Epithelial cell of proximal tubule (primary cell): Measurements from ENCODE around the gene MOXD1. TPM values are rescaled to one million over a fixed set of nuclear protein-coding genes. Genes with fewer than 3 reads are reported as not detected.
"Not testable (repeated sequence)": the region's sequence is repeated elsewhere in the genome, so short reads cannot be mapped to it uniquely, and the experiment has no call there.

ENCODE experiments used
- DNase-seq: peaks from one replicate; pipeline ENCODE4 v3.0.0-alpha.2; 2011; ENCODE audit warnings: low read depth
- H3K4me3 ChIP-seq: 2 replicates; pipeline ENCODE4 v1.5.1; 2011; ENCODE audit warnings: low read depth, mild to moderate bottlenecking, low read length
- total RNA-seq: library from RNA; depleted of rRNA; stranded (reverse); fragments of >200 nt; gene quantifications from 2 replicates; pipeline ENCODE4 v1.2.3, GENCODE V29; 2015
- TF ChIP-seq, protein P1 (sequence below): conservative IDR thresholded peaks from 2 replicates; pipeline ENCODE4 v1.5.1; 2012; ENCODE audit warnings: low read depth, mild to moderate bottlenecking, low read length

MOXD1 gene
- total RNA-seq, 1 donor from 2014 or later = 47.9 TPM

DNA sequence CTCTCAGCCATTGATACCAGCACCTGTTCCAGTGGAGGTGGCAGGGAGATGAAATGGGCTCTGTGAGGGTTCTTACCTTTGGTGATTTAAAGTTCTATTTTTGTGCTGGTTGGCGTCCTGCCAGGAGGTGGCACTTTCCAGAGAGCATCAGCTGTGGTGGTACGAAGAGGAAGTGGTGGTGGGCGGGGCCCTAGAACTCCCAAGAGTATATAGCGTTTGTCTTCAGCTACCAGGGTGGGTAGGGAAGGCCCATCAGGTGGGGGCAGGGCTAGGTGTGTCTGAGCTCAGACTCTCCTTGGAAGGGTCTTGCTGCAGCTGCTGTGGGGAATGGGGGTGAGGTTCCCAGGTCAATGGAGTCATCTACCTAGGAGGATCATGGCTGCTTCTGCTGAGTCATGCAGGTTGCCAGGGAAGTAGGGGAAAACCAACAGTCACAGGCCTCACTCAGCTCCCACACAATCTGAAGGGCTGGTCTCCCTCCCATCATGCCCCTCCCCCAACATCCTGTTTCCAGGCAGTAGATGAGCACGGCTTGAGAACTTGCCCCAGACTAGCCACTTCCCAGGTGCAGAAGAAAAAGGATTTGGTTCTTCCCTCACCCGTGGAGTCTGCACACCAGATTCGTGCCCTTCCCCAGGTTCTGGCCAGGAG lies 46.6 kb downstream of the MOXD1 start:
- TF ChIP-seq, protein P1, sequence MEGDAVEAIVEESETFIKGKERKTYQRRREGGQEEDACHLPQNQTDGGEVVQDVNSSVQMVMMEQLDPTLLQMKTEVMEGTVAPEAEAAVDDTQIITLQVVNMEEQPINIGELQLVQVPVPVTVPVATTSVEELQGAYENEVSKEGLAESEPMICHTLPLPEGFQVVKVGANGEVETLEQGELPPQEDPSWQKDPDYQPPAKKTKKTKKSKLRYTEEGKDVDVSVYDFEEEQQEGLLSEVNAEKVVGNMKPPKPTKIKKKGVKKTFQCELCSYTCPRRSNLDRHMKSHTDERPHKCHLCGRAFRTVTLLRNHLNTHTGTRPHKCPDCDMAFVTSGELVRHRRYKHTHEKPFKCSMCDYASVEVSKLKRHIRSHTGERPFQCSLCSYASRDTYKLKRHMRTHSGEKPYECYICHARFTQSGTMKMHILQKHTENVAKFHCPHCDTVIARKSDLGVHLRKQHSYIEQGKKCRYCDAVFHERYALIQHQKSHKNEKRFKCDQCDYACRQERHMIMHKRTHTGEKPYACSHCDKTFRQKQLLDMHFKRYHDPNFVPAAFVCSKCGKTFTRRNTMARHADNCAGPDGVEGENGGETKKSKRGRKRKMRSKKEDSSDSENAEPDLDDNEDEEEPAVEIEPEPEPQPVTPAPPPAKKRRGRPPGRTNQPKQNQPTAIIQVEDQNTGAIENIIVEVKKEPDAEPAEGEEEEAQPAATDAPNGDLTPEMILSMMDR = no peak
- H3K4me3 ChIP-seq = no peak overlapping the region
- DNase-seq = no peak

DNA sequence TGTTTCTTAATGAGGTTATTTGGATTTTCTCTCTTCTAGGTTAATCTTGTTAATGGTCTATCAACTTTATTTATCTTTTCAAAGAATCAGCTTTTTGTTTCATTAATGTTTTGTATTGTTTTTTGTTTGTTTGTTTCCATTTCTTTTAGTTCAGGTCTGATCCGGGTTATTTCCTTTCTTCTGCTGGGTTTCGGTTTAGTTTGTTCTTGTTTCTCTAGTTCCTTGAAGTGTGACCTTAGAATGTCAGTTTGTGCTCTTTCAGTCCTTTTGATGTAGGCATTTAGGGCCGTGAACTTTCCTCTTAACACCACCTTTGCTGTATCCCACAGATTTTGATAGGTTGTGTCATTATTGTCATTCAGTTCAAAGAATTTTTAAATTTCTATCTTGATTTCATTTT lies 49.3 kb downstream of the MOXD1 start:
- not testable (repeated sequence) for DNase-seq, H3K4me3 ChIP-seq

DNA sequence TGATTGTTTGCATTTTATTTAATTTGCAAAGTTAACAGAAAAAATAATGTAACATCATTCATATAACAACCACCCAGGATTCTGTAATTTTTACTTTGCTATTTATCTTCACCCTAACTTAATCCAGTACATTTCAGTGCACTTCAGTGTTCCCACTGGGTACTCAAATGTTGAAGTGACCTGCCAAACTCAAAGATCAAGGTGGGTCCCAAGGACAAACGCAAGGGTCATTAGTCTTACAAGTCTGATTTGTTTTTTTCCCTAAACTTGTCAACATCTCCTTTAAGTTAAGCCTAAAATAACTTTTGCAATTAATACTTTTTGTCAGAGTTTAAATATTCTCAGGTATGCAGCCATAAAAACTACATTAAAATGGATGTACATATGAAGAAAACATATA lies 53.0 kb downstream of the MOXD1 start:
- no peak for DNase-seq
- no peak overlapping the region for H3K4me3 ChIP-seq
- TF ChIP-seq, protein P1 = no peak

DNA sequence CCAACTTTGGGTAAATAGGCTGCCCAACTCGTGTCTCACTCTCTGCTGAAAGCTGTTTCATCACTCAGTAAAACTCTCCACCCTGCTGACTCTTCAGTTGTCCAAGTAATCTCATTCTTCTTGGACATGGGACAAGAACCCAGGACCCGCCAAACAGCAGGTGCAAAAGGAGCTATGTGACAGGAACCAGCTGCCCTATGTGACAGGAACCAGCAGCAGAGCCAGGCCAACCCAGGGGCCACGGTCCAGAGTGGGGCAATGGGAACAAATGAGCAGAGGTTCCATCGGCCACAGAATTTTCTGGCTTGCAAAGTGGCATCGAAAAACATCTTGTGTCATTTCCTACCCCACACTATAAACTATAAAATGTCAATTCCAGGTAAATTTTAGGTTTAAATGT lies 56.5 kb downstream of the MOXD1 start:
- no peak for DNase-seq
- TF ChIP-seq, protein P1 = no peak
- no peak overlapping the region for H3K4me3 ChIP-seq

DNA sequence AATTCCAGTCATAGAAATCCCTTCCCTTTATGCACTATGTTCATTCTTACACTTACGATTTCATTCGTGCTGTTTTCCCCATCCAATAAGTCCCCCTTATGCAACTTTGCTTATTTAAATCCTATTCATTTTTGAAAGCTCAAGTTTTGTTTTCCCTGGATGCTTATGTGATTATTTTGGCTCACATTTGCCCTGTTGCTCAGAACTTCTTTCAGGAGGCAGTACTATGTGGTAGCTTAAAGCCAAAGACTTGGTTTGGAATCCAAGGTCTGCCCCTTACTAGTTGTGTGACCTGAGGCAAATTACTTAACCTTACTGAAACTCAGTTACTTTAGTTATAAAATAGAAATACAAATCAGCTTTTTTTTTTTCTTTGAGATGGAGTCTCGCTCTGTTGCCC lies 59.6 kb downstream of the MOXD1 start:
- no peak for DNase-seq

DNA sequence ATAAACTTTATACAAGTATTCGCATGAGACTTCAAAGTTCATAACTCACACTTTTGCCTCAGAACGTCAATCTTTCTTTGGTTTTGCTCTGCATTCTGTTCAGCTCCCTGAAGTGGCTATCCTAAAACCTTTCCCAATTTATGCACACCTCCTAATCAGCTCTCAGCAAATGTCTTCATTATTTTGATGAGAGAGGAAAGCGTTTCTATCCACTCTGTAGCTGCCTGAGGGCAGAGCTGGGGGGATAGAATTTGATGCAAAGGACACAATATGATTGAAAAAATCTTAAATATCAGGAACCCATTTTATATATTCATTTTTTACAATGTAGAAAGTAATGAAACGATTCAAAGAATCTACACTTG lies 66.8 kb downstream of the MOXD1 start:
- DNase-seq = no peak
- no peak overlapping the region for H3K4me3 ChIP-seq
- TF ChIP-seq, protein P1 = no peak

More for the DNA sequence above, 59.6 kb downstream of the MOXD1 start:
- H3K4me3 ChIP-seq = no peak overlapping the region
- TF ChIP-seq, protein P1 = no peak

DNA sequence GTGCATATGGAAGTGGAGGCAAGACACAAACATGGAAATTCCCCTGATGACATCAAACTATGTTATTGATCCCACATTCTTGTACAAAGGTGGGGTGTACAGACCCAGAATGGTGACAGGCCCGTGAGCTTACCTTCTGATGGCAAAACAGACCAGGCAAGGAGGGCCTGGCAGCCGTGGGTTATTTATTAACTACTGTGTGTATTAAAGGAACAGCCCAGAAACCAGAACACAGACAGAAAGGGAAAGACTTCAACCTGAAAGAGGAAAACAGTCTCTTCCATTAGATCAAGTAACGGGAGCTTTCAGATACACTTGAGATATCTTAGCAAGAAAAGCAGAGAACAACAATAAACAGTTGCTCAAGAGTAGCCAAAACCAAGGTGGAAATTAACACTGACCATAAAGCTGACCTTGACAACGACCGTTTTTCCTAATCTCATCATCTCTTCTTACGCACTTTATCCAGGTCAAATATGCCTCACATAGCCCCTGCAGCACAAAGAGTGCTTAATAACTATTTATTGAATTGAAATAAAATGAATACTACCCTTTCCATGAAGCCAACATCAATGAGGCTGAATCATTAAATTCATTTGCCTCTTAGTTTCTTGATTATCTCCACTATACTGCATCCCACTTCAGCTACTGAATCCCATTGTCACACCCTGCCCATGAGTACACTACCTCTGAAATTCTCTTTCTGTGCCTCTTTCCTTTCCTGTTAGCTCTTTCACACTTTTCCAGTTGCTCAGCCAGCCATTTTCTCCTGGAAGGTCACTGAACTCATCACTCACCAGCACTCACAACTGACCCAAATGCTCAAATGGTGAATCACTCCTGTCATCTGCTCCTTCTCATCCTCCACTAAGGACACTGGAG lies 67.4 kb downstream of the MOXD1 start:
- TF ChIP-seq, protein P1 = no peak
- DNase-seq = peak; percentile 87
- H3K4me3 ChIP-seq = peak overlapping the region; percentile 25
